Keratinocyte (primary cell): ENCODE data around the gene A1BG. TPM values are rescaled to one million over a fixed set of nuclear protein-coding genes. Genes with fewer than 3 reads are reported as not detected.
A peak's percentile ranks its signal among the peaks of the same experiment; 100 is the strongest.

Experiments used
- DNase-seq: peaks from one replicate; pipeline ENCODE4 v3.0.0-alpha.2; 2011; ENCODE audit warnings: low read depth, missing footprints, low spot score
- FAIRE-seq: peaks from 2 replicates; lab custom pipeline; 2011; peaks lifted over from hg19 to GRCh38; lab: Jason Lieb, UNC
- H2AFZ ChIP-seq: 2 replicates; pipeline ENCODE4 v1.6.0; 2012; ENCODE audit warnings: low read length, control low read depth, inconsistent platforms; ENCODE audit not compliant: control insufficient read depth
- H3K27ac ChIP-seq: 2 replicates; pipeline ENCODE4 v1.5.1; 2011; ENCODE audit warnings: low read length; ENCODE audit not compliant: control insufficient read depth, insufficient read depth
- H3K27me3 ChIP-seq: 3 replicates; pipeline ENCODE4 v1.6.0; 2011; ENCODE audit warnings: low read length; ENCODE audit not compliant: control insufficient read depth, insufficient read depth; ENCODE audit errors: extremely low read depth
- H3K36me3 ChIP-seq, 2 experiments: 2 replicates in 1 of 2; 3 replicates in 1 of 2; pipeline ENCODE4 v1.5.1; 2011; ENCODE audit warnings: low read length in 2 of 2, mild to moderate bottlenecking in 1 of 2; ENCODE audit not compliant: control insufficient read depth in 2 of 2, insufficient read depth in 2 of 2; ENCODE audit errors: extremely low read depth in 1 of 2
- H3K4me1 ChIP-seq: 3 replicates; pipeline ENCODE4 v1.5.1; 2011; ENCODE audit warnings: low read length; ENCODE audit not compliant: control insufficient read depth, insufficient read depth; ENCODE audit errors: extremely low read depth
- H3K4me2 ChIP-seq: 3 replicates; pipeline ENCODE4 v1.6.0; 2011; ENCODE audit warnings: low read depth, low read length; ENCODE audit not compliant: control insufficient read depth, insufficient read depth; ENCODE audit errors: extremely low read depth
- H3K4me3 ChIP-seq, 3 experiments: fragments of 200-600 bp in 1 of 3; sonication (generic) in 1 of 3; 2 replicates in 2 of 3; 3 replicates in 1 of 3; pipeline ENCODE4 v1.5.1; 2011 to 2016; ENCODE audit warnings: low read length in 3 of 3, mild to moderate bottlenecking in 3 of 3, control low read depth in 2 of 3, inconsistent platforms in 1 of 3, low read depth in 1 of 3, mixed read lengths in 1 of 3, mixed run types in 1 of 3, moderate library complexity in 1 of 3; ENCODE audit not compliant: control insufficient read depth in 2 of 3, insufficient read depth in 2 of 3; ENCODE audit errors: extremely low read depth in 1 of 3
- H3K79me2 ChIP-seq: 2 replicates; pipeline ENCODE4 v1.6.0; 2012; ENCODE audit warnings: low read length; ENCODE audit not compliant: control insufficient read depth, insufficient read depth
- H3K9ac ChIP-seq: 3 replicates; pipeline ENCODE4 v1.6.0; 2011; ENCODE audit warnings: low read length; ENCODE audit not compliant: control insufficient read depth, insufficient read depth; ENCODE audit errors: extremely low read depth
- H3K9me1 ChIP-seq: 3 replicates; pipeline ENCODE4 v1.6.0; 2011; ENCODE audit warnings: low read length; ENCODE audit not compliant: control insufficient read depth, insufficient read depth; ENCODE audit errors: extremely low read depth
- H3K9me3 ChIP-seq: 2 replicates; pipeline ENCODE4 v1.5.1; 2012; ENCODE audit warnings: low read depth, low read length; ENCODE audit not compliant: control insufficient read depth
- H4K20me1 ChIP-seq: 3 replicates; pipeline ENCODE4 v1.6.0; 2011; ENCODE audit warnings: low read length; ENCODE audit not compliant: control insufficient read depth, insufficient read depth; ENCODE audit errors: extremely low read depth
- CTCF ChIP-seq, 3 experiments: IDR thresholded peaks in 1 of 3; conservative IDR thresholded peaks in 1 of 3; optimal IDR thresholded peaks in 1 of 3; 2 replicates in 2 of 3; 3 replicates in 1 of 3; pipeline versions ENCODE3 to v1.5.1; 2011; ENCODE audit warnings: low read length in 3 of 3, mild to moderate bottlenecking in 3 of 3, moderate library complexity in 2 of 3, control low read depth in 1 of 3, inconsistent platforms in 1 of 3; ENCODE audit not compliant: insufficient read depth in 2 of 3; ENCODE audit errors: extremely low read depth in 1 of 3
- EZH2 ChIP-seq: IDR thresholded peaks from one replicate; pipeline ENCODE4 v1.6.1; 2012; ENCODE audit warnings: inconsistent platforms, mild to moderate bottlenecking, low read length, moderate library complexity
- dilution Hi-C: fragments of 300-500 bp; cut with MboI; formaldehyde crosslinking; loops from one replicate; pipeline ENCODE4 v1.7.0; 2020; ENCODE audit warnings: low sequenced_read_pairs; ENCODE audit not compliant: extremely low pct_ligation_motif_present
- polyA plus RNA-seq, 5 experiments: library from polyadenylated mRNA; depleted of rRNA in 3 of 5; stranded (reverse) in 3 of 5; stranded (forward) in 1 of 5; unstranded in 1 of 5; fragments of >200 nt; gene quantifications; 1 replicate in 1 of 5; 2 replicates in 3 of 5; 3 replicates in 1 of 5; pipeline versions ENCODE4 v1.2.1 to v1.2.3, GENCODE V29; 2011 to 2012; ENCODE audit warnings: missing spikeins in 2 of 5, low read depth in 1 of 5, low replicate concordance in 1 of 5

The A1BG gene
- polyA plus RNA-seq, 1 donor (not counting 4 experiments of a cell fraction or from before 2014, with no cell fraction given), result 1.4 TPM

- Histone ChIP-seq H3K9ac (no peak overlapping the region), H2AFZ (no peak overlapping the region), H3K27ac (no peak overlapping the region), H3K9me1 (no peaks in the 10 kb centered on the region), H3K27me3 (peaks cover 41% of the 10 kb centered on the region), H3K4me1 (no peaks in the 10 kb centered on the region), H3K36me3 (no peaks in the 10 kb centered on the region), H3K9me3 (peaks cover under 1% of the 10 kb centered on the region), H3K79me2 (no peaks in the 10 kb centered on the region), H3K4me2 (no peak overlapping the region), H3K4me3 (no peak overlapping the region), H4K20me1 (no peaks in the 10 kb centered on the region)
- dilution Hi-C loops, result no loop called here
- TF ChIP-seq EZH2 (no peak), CTCF (optimal IDR thresholded peaks at IDR 0.05 in 1 of 3, IDR thresholded peaks at IDR 0.05 in 1 of 3, conservative IDR thresholded peaks at IDR 0.05 in 1 of 3; ENCODE audit: extremely low read depth in 1 of 3, insufficient read depth in 2 of 3, low read length in 3 of 3) (no peak)
- FAIRE-seq (no peak), DNase-seq (no peak)
Observed at GRCh38 chr19:58350871-58351557, 2.3 kb downstream of the A1BG start.

- TF ChIP-seq CTCF (optimal IDR thresholded peaks at IDR 0.05 in 1 of 3, IDR thresholded peaks at IDR 0.05 in 1 of 3, conservative IDR thresholded peaks at IDR 0.05 in 1 of 3; ENCODE audit: extremely low read depth in 1 of 3, insufficient read depth in 2 of 3, low read length in 3 of 3), result no peak
- peak; percentile 43 for TF ChIP-seq EZH2
- no peak overlapping the region for H3K9ac ChIP-seq
- H3K27me3 ChIP-seq, result peaks cover 37% of the 10 kb centered on the region
- no peaks in the 10 kb centered on the region for H3K9me3 ChIP-seq
- no peak overlapping the region for H3K4me2 ChIP-seq
- FAIRE-seq (no peak), DNase-seq (no peak)
- H3K79me2 ChIP-seq, result no peaks in the 10 kb centered on the region
- H2AFZ ChIP-seq, result no peak overlapping the region
- dilution Hi-C loops, result no loop called here
- H4K20me1 ChIP-seq, result no peaks in the 10 kb centered on the region
- no peak overlapping the region for H3K27ac ChIP-seq
- no peaks in the 10 kb centered on the region for H3K9me1 ChIP-seq
- H3K36me3 ChIP-seq, result no peaks in the 10 kb centered on the region
- no peaks in the 10 kb centered on the region for H3K4me1 ChIP-seq
- H3K4me3 ChIP-seq, result no peak overlapping the region
Observed at GRCh38 chr19:58350001-58350861, 3.1 kb downstream of the A1BG start.
